ENCODE measurements around the gene TNN.

DNA sequence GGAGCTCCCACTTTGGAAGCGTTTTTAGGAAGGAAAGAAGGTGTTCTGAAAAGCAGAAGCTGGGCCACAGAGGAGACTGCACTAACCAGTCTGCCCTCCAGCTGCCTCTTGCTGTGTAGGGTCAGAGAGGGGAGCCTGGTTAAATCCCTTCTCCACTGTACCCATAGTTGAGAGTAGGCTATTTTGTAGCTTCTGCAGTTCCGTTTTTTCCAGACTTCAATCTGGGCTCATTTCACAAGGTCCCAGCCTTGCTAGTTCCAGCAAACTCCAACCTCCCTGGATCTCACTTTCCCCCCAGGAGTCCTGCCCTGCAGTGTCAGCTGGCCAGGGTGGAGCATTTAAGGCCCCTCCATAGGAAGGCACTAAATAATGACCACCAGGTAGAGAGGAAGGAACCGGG, 11.0 kb downstream of the TNN start:
- no peak for TF ChIP-seq GATA2 (IDR thresholded peaks at IDR 0.05; ENCODE audit: low read depth, low read length)
- TF ChIP-seq GATA3 (IDR thresholded peaks at IDR 0.05; ENCODE audit: low read depth, low read length), result no peak
